ENCODE results near the gene KDM6B. TPM values are rescaled to one million over a fixed set of nuclear protein-coding genes. Genes with fewer than 3 reads are reported as not detected.

Gene KDM6B
- total RNA-seq, 1 donor from 2014 or later: 2.7 TPM

- TF ChIP-seq CTCF (conservative IDR thresholded peaks at IDR 0.05; ENCODE audit: low read depth, low read length): no peak
- H3K4me3 ChIP-seq (ENCODE audit: low read depth, low read length): no peak overlapping the region
- no peak for DNase-seq (ENCODE audit: low read depth)
Observed at GRCh38 chr17:7849130-7849750, 15.2 kb downstream of the KDM6B start.

- no peak for DNase-seq (ENCODE audit: low read depth)
- no peak for TF ChIP-seq CTCF (conservative IDR thresholded peaks at IDR 0.05; ENCODE audit: low read depth, low read length)
Observed at GRCh38 chr17:7849751-7850504, 15.9 kb downstream of the KDM6B start.

GRCh38 chr17:7850701-7851437 is 16.9 kb downstream of the KDM6B start:
- H3K4me3 ChIP-seq (ENCODE audit: low read depth, low read length): no peak overlapping the region
- TF ChIP-seq CTCF (conservative IDR thresholded peaks at IDR 0.05; ENCODE audit: low read depth, low read length): no peak
- DNase-seq (ENCODE audit: low read depth): no peak

More at GRCh38 chr17:7849751-7850504, 15.9 kb downstream of the KDM6B start:
- no peak overlapping the region for H3K4me3 ChIP-seq (ENCODE audit: low read depth, low read length)

- no peak for DNase-seq (ENCODE audit: low read depth)
- H3K4me3 ChIP-seq (ENCODE audit: low read depth, low read length): no peak overlapping the region
- TF ChIP-seq CTCF (conservative IDR thresholded peaks at IDR 0.05; ENCODE audit: low read depth, low read length): peak; percentile 85
Observed at GRCh38 chr17:7851438-7852261, 17.6 kb downstream of the KDM6B start.

- TF ChIP-seq CTCF (conservative IDR thresholded peaks at IDR 0.05; ENCODE audit: low read depth, low read length): no peak
Observed at GRCh38 chr17:7852262-7852670, 18.2 kb downstream of the KDM6B start.

GRCh38 chr17:7852919-7853690 is 19.1 kb downstream of the KDM6B start:
- no peak for DNase-seq (ENCODE audit: low read depth)
- H3K4me3 ChIP-seq (ENCODE audit: low read depth, low read length): no peak overlapping the region
- TF ChIP-seq CTCF (conservative IDR thresholded peaks at IDR 0.05; ENCODE audit: low read depth, low read length): no peak

More at GRCh38 chr17:7852262-7852670, 18.2 kb downstream of the KDM6B start:
- H3K4me3 ChIP-seq (ENCODE audit: low read depth, low read length): no peak overlapping the region
- no peak for DNase-seq (ENCODE audit: low read depth)

All from epithelial cell of proximal tubule (primary cell).